Fibroblast of mammary gland (primary cell): Measurements from ENCODE around the gene CERS4.
"Not testable (repeated sequence)": the region's sequence is repeated elsewhere in the genome, so short reads cannot be mapped to it uniquely, and the experiment has no call there.

Source experiments
- DNase-seq: peaks from one replicate; pipeline ENCODE4 v3.0.0-alpha.2; 2010; ENCODE audit warnings: low read depth
- H3K4me3 ChIP-seq: 2 replicates; pipeline ENCODE4 v1.5.1; 2011; ENCODE audit warnings: low read depth, mild to moderate bottlenecking, low read length, moderate library complexity; ENCODE audit not compliant: control insufficient read depth
- TF ChIP-seq, protein P1 (sequence below): conservative IDR thresholded peaks from 2 replicates; pipeline ENCODE4 v1.5.1; 2011; ENCODE audit warnings: low read depth, low read length, inconsistent platforms; ENCODE audit not compliant: control insufficient read depth, insufficient read depth

CERS4 gene

DNA sequence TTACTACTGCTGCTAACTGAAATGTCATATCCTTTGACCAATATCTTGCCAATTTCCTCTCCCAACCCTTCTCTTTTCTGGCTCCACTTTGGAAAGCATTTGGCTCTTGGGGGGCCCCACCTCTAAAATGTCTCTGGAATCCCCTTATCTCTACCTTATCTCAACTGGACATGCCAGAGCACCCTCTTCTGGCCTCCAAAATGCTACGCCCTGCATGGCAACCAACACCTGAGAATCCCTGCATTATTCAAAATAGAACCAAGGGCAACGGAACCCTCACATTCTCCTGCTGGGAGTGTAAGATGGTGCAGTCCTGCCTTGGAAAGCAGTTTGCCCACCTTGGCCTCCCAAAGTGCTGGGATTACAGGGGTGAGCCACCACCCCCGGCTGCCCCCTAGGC is 35.3 kb downstream of the CERS4 start:
- no peak for DNase-seq
- H3K4me3 ChIP-seq = no peak overlapping the region

GRCh38 chr19:8245869-8246835 is 37.0 kb downstream of the CERS4 start:
- TF ChIP-seq, protein P1, sequence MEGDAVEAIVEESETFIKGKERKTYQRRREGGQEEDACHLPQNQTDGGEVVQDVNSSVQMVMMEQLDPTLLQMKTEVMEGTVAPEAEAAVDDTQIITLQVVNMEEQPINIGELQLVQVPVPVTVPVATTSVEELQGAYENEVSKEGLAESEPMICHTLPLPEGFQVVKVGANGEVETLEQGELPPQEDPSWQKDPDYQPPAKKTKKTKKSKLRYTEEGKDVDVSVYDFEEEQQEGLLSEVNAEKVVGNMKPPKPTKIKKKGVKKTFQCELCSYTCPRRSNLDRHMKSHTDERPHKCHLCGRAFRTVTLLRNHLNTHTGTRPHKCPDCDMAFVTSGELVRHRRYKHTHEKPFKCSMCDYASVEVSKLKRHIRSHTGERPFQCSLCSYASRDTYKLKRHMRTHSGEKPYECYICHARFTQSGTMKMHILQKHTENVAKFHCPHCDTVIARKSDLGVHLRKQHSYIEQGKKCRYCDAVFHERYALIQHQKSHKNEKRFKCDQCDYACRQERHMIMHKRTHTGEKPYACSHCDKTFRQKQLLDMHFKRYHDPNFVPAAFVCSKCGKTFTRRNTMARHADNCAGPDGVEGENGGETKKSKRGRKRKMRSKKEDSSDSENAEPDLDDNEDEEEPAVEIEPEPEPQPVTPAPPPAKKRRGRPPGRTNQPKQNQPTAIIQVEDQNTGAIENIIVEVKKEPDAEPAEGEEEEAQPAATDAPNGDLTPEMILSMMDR = no peak
- no peak overlapping the region for H3K4me3 ChIP-seq
- DNase-seq = no peak

More for the DNA sequence above, 35.3 kb downstream of the CERS4 start:
- TF ChIP-seq, protein P1 = no peak

DNA sequence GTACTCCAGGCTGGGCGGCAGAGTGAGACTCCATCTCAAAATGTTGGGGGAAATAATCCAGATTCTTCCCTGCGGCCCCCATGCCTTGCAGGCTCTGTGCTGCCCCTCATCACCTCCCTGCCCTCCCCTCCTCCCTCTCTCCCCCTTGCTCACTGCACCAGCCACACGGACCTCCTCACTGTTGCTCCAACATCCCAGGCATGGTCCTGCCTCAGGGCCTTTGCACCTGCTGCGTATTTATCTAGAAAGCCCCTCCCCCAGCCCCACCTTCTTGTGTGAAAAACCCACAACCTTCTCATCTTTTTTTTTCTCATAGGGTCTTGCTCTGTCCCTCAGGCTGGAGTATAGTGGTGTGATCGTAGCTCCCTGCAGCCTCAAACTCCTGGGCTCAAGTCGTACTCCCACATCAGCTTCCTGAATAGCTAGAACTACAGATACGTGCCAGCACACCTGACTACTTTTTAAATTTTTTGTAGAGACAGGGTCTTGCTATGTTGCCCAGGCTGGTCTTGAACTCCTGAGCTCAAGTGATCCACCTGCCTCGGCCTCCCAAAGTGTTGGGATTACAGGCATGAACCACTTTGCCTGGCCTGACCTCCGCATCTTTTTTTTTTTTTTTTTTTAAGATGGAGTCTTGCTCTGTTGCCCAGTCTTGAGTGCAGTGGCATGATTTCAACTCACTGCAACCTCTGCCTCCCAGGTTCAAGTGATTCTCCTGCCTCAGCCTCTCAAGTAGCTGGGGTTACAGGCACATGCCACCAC is 38.1 kb downstream of the CERS4 start:
- DNase-seq, H3K4me3 ChIP-seq: not testable (repeated sequence)

DNA sequence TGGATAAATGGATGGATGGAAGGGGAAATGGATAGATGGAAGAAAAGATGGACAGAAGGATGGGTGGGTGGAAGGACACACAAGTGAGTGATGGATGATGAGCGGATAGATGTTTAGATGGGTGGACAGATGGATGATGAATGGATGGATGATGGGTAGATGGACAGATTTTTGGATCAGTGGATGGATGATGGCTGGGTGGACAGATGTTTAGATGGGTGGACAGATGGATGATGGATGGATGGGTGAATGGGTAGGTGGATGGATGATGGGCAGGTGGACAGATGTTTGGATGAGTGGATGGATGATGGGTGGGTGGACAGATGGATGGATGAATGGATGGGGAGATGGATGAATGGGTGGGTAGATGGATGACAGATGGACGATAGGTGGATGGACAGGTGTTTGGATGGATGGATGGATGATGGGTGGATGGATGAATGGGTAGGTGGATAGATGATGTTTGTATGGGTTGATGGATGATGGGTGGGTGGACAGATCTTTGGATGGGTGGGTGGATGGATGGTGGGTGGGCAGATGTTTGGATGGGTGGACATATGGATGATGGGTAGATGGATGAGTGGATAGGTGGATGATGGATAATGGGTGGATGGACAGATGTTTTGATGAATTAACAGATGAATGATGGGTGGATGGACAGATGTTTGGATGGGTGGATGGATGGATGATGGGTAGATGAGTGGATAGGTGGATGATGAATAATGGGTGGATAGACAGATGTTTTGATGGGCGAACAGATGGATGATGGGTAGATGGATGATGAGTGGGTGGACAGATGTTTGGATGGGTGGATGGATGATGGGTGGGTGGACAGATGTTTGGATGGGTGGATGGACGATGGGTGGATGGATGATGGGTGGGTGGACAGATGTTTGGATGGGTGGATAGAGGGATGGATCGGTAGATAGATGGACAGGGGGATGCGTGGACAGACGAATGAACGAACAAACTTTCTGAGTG is 39.5 kb downstream of the CERS4 start:
- DNase-seq = no peak
- H3K4me3 ChIP-seq = no peak overlapping the region
- TF ChIP-seq, protein P1 = no peak

DNA sequence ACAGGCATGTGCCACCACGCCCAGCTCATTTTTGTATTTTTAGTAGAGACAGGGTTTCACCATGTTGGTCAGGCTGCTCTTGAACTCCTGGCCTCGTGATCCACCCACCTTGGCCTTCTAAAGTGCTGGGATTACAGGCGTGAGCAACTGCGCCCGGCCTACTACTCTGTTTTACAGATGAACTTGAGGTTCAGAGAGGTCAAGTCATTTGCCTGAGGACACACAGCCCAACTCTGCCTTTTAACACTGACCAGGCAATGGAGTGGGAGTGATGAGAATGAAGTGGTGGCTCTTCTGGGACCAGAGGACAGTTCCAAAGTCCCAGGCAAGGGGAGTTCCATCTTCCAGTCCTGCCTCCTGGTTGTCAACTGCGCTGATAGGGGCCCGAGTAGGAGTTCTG is 41.4 kb downstream of the CERS4 start:
- TF ChIP-seq, protein P1 = no peak
- H3K4me3 ChIP-seq = no peak overlapping the region
- DNase-seq = no peak

GRCh38 chr19:8251025-8251472 is 41.9 kb downstream of the CERS4 start:
- peak; percentile 56 for DNase-seq

More at GRCh38 chr19:8251025-8251472, 41.9 kb downstream of the CERS4 start:
- no peak overlapping the region for H3K4me3 ChIP-seq
- TF ChIP-seq, protein P1 = peak; percentile 1
